ENCODE measurements around the gene BRIX1. TPM values are rescaled to one million over a fixed set of nuclear protein-coding genes. Genes with fewer than 3 reads are reported as not detected.
A peak's percentile ranks its signal among the peaks of the same experiment; 100 is the strongest.

BRIX1 gene
- total and polyA plus RNA-seq, 2 of the 13 experiments (the other 11 are each of a cell fraction or from before 2014, with no cell fraction given): 23.6 to 78.4 TPM

- TF ChIP-seq GRHL1 (CRISPR knock-in tag; conservative IDR thresholded peaks at IDR 0.05) (no peak), KMT2A (CRISPR knock-in tag; IDR thresholded peaks at IDR 0.05) (no peak), ZNF367 (CRISPR knock-in tag; IDR thresholded peaks at IDR 0.05; ENCODE audit: borderline replicate concordance) (no peak), ZNF672 (CRISPR knock-in tag; IDR thresholded peaks at IDR 0.05) (no peak), ZNF724P (CRISPR knock-in tag; IDR thresholded peaks at IDR 0.05; ENCODE audit: borderline replicate concordance) (no peak), ARID2 (CRISPR knock-in tag; IDR thresholded peaks at IDR 0.05; ENCODE audit: borderline replicate concordance) (no peak), THAP11 (CRISPR knock-in tag; IDR thresholded peaks at IDR 0.05) (no peak), ONECUT2 (CRISPR knock-in tag; IDR thresholded peaks at IDR 0.05) (peak; percentile 92), FOXA3 (CRISPR knock-in tag; IDR thresholded peaks at IDR 0.05) (no peak), PAXIP1 (CRISPR knock-in tag; conservative IDR thresholded peaks at IDR 0.05) (peak; percentile 55), ZBTB10 (CRISPR knock-in tag; IDR thresholded peaks at IDR 0.05; ENCODE audit: borderline replicate concordance) (no peak)
- TF ChIP-seq, protein P1, sequence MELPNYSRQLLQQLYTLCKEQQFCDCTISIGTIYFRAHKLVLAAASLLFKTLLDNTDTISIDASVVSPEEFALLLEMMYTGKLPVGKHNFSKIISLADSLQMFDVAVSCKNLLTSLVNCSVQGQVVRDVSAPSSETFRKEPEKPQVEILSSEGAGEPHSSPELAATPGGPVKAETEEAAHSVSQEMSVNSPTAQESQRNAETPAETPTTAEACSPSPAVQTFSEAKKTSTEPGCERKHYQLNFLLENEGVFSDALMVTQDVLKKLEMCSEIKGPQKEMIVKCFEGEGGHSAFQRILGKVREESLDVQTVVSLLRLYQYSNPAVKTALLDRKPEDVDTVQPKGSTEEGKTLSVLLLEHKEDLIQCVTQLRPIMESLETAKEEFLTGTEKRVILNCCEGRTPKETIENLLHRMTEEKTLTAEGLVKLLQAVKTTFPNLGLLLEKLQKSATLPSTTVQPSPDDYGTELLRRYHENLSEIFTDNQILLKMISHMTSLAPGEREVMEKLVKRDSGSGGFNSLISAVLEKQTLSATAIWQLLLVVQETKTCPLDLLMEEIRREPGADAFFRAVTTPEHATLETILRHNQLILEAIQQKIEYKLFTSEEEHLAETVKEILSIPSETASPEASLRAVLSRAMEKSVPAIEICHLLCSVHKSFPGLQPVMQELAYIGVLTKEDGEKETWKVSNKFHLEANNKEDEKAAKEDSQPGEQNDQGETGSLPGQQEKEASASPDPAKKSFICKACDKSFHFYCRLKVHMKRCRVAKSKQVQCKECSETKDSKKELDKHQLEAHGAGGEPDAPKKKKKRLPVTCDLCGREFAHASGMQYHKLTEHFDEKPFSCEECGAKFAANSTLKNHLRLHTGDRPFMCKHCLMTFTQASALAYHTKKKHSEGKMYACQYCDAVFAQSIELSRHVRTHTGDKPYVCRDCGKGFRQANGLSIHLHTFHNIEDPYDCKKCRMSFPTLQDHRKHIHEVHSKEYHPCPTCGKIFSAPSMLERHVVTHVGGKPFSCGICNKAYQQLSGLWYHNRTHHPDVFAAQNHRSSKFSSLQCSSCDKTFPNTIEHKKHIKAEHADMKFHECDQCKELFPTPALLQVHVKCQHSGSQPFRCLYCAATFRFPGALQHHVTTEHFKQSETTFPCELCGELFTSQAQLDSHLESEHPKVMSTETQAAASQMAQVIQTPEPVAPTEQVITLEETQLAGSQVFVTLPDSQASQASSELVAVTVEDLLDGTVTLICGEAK (IDR thresholded peaks at IDR 0.05): no peak
- TF ChIP-seq, protein P1 (CRISPR knock-in tag; IDR thresholded peaks at IDR 0.05): no peak
These were observed 52.0 kb downstream of the BRIX1 start (continued) for GRCh38 chr5:34967540-34967939.

All from HepG2 (cell line).